ENCODE measurements around the gene ABCB11.

- TF ChIP-seq, protein P1, sequence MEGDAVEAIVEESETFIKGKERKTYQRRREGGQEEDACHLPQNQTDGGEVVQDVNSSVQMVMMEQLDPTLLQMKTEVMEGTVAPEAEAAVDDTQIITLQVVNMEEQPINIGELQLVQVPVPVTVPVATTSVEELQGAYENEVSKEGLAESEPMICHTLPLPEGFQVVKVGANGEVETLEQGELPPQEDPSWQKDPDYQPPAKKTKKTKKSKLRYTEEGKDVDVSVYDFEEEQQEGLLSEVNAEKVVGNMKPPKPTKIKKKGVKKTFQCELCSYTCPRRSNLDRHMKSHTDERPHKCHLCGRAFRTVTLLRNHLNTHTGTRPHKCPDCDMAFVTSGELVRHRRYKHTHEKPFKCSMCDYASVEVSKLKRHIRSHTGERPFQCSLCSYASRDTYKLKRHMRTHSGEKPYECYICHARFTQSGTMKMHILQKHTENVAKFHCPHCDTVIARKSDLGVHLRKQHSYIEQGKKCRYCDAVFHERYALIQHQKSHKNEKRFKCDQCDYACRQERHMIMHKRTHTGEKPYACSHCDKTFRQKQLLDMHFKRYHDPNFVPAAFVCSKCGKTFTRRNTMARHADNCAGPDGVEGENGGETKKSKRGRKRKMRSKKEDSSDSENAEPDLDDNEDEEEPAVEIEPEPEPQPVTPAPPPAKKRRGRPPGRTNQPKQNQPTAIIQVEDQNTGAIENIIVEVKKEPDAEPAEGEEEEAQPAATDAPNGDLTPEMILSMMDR (conservative IDR thresholded peaks at IDR 0.05; ENCODE audit: low read depth, low read length), result no peak
- TF ChIP-seq BHLHE40 (IDR thresholded peaks at IDR 0.05; ENCODE audit: low read depth, low read length) (no peak), RFX5 (IDR thresholded peaks at IDR 0.05; ENCODE audit: low read depth, low read length) (no peak)
These were observed 135.4 kb downstream of the ABCB11 start for GRCh38 chr2:168895771-168896170.

All from IMR-90 (cell line).